Measurements from ENCODE around the gene TMEM234.

Gene TMEM234

DNA sequence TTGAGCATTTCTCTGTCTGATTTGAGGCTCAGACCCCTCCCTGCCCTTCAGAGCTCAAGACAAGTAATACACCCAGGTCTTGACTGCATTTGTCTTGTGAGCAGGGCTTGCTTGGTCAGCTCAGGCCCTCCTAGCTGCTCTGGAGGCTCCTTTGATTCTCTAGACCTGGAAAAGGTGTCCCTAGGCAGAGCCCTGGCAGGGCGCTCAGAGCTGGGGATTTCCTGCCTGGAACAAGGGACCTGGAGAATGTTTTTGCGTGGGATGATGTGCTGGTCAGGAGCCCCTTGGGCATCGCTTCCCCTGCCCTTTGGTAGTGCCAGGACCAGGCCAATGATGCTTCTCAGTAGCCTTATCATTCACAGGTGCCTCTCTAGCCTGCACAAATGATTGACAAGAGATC, 26.6 kb downstream of the TMEM234 start:
- H3K4me1 ChIP-seq, result peaks cover 9 to 51% (median 39%) of the 10 kb centered on the region in 10 experiments
- H4K20me1 ChIP-seq, result peaks cover 18 to 96% (median 82%) of the 10 kb centered on the region in 11 experiments; a peak in 21 of 22 replicates
- H3K9me3 ChIP-seq (replicated peaks in 1 of 11), result no peaks in the 10 kb centered on the region
- H3K27me3 ChIP-seq, result no peaks in the 10 kb centered on the region
- H3K36me3 ChIP-seq, result peaks cover 77 to 86% (median 82%) of the 10 kb centered on the region in 11 experiments
- H3K27ac ChIP-seq, result no peak overlapping the region
- peak overlapping the region in 7 of 11 experiments; percentile 14 to 49 (median 37); a peak in 14 of 22 replicates for H3K4me2 ChIP-seq
- H3K9ac ChIP-seq, result peak overlapping the region in 5 of 11 experiments; percentile 0 to 29 (median 11); a peak in 2 of 22 replicates
- no peak overlapping the region for H3K4me3 ChIP-seq
- no peak for TF ChIP-seq Cebpa-rat (IDR thresholded peaks at IDR 0.05)

- peak overlapping the region in 8 of 11 experiments; percentile 14 to 49 (median 34); a peak in 12 of 22 replicates for H3K4me2 ChIP-seq
- peak overlapping the region in 4 of 11 experiments; percentile 0 to 18 (median 8); a peak in 2 of 22 replicates for H3K9ac ChIP-seq
Observed at GRCh38 chr1:32194984-32195383, 27.2 kb downstream of the TMEM234 start.

DNA sequence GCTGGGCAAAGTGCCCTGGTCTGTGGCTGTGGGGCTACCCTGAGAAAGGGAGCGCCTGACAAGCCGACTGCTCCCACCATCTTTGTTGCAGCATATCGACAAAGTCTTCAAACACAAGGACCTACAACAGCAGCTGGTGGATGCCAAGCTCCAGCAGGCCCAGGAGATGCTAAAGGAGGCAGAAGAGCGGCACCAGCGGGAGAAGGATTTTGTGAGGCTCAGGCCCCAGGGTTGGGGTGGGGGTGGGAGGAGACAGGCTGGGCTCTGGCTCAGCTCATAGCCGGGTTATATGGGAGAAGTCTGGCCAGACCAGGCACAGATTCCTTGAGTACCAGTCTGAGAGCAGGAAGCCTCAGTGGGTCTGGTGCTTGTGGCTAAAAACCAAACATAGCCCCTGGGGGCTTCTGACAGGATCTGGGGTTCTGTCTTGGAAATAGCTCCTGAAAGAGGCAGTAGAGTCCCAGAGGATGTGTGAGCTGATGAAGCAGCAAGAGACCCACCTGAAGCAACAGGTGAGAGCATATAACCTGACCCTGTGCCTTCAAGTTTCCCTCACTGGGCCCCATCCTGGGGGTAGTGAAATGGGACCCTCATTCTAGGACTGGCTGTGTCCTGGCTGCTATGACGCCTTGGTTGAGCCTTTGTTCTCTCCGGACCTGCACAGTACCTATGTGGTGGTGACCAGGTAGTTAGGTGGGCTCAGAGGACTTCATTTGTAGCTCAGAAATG, 29.8 kb downstream of the TMEM234 start:
- Histone ChIP-seq H4K20me1 (peaks cover 46 to 100% (median 97%) of the 10 kb centered on the region in 11 experiments; a peak in 21 of 22 replicates), H3K4me1 (peaks cover 0 to 30% (median 22%) of the 10 kb centered on the region in 10 experiments; a peak in 15 of 20 replicates), H3K4me3 (no peak overlapping the region), H3K4me2 (no peak overlapping the region), H3K9me3 (replicated peaks in 1 of 11) (no peaks in the 10 kb centered on the region), H3K27ac (no peak overlapping the region), H3K27me3 (no peaks in the 10 kb centered on the region), H3K36me3 (peaks cover 99 to 100% (median 100%) of the 10 kb centered on the region in 11 experiments), H3K9ac (no peak overlapping the region)
- TF ChIP-seq Cebpa-rat (IDR thresholded peaks at IDR 0.05), result no peak

More at GRCh38 chr1:32194984-32195383, 27.2 kb downstream of the TMEM234 start:
- Histone ChIP-seq H3K27ac (no peak overlapping the region; a peak in 1 of 22 replicates), H3K4me1 (peaks cover 6 to 46% (median 35%) of the 10 kb centered on the region in 10 experiments), H3K4me3 (no peak overlapping the region), H3K9me3 (replicated peaks in 1 of 11) (no peaks in the 10 kb centered on the region), H4K20me1 (peaks cover 22 to 100% (median 88%) of the 10 kb centered on the region in 11 experiments; a peak in 21 of 22 replicates), H3K27me3 (no peaks in the 10 kb centered on the region), H3K36me3 (peaks cover 83 to 91% (median 87%) of the 10 kb centered on the region in 11 experiments)
- no peak for TF ChIP-seq Cebpa-rat (IDR thresholded peaks at IDR 0.05)

GRCh38 chr1:32187850-32188249, 34.3 kb downstream of the TMEM234 start:
- H3K4me1 ChIP-seq, result peaks cover 14 to 41% (median 32%) of the 10 kb centered on the region in 10 experiments
- H3K4me2 ChIP-seq, result no peak overlapping the region
- H3K36me3 ChIP-seq, result peaks cover 95 to 100% (median 100%) of the 10 kb centered on the region in 11 experiments
- H3K9ac ChIP-seq, result 0 out of 22 replicates have a peak overlapping the region, but pooled peaks of 1 of the 11 experiments have one; percentile 33
- no peak overlapping the region for H3K27ac ChIP-seq
- no peak for TF ChIP-seq Cebpa-rat (IDR thresholded peaks at IDR 0.05)
- no peak overlapping the region for H3K4me3 ChIP-seq
- no peaks in the 10 kb centered on the region for H3K27me3 ChIP-seq
- H3K9me3 ChIP-seq (replicated peaks in 1 of 11), result no peaks in the 10 kb centered on the region
- peaks cover 72 to 100% (median 98%) of the 10 kb centered on the region in 11 experiments; a peak in 21 of 22 replicates for H4K20me1 ChIP-seq

- Histone ChIP-seq H3K27ac (peak overlapping the region in 5 of 11 experiments; percentile 0 to 29 (median 21); a peak in 3 of 22 replicates), H3K4me1 (peaks cover 24 to 54% (median 45%) of the 10 kb centered on the region in 10 experiments), H3K27me3 (no peaks in the 10 kb centered on the region), H3K9ac (peak overlapping the region in 1 of 11 experiments; percentile 0; a peak in 1 of 22 replicates), H3K4me3 (no peak overlapping the region), H3K9me3 (replicated peaks in 1 of 11) (no peaks in the 10 kb centered on the region), H3K4me2 (peak overlapping the region in 7 of 11 experiments; percentile 16 to 60 (median 42); a peak in 9 of 22 replicates), H4K20me1 (peaks cover 72 to 100% (median 98%) of the 10 kb centered on the region in 11 experiments; a peak in 21 of 22 replicates), H3K36me3 (peaks cover 93 to 100% (median 100%) of the 10 kb centered on the region in 11 experiments)
- TF ChIP-seq Cebpa-rat (IDR thresholded peaks at IDR 0.05), result no peak
Observed at GRCh38 chr1:32186491-32186890, 35.7 kb downstream of the TMEM234 start.

DNA sequence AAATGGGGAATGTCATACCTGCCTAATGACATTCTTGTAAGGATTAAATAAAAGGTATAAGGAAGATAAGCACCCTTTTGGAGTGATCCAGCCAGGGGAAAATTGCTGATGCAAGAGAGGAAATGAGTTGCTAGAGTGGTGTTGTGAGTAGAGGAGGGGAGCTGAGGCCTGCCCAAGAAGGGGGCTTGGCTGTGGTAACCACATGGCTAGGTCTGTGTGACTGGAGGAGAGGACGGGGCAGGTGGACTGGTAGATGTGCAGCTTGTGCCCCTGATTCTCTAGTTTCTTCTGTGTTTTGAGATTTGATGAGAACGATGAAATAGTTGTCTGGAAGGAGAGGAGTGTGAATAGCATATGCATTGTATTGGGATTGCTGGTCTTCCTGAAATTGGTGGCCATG, 36.1 kb downstream of the TMEM234 start:
- H3K27ac ChIP-seq, result peak overlapping the region in 5 of 11 experiments; percentile 0 to 29 (median 21); a peak in 3 of 22 replicates
- no peak for TF ChIP-seq Cebpa-rat (IDR thresholded peaks at IDR 0.05)

GRCh38 chr1:32184650-32185049, 37.5 kb downstream of the TMEM234 start:
- H3K4me3 ChIP-seq, result no peak overlapping the region
- no peaks in the 10 kb centered on the region for H3K9me3 ChIP-seq (replicated peaks in 1 of 11)
- peaks cover 37 to 62% (median 57%) of the 10 kb centered on the region in 10 experiments for H3K4me1 ChIP-seq
- H4K20me1 ChIP-seq, result peaks cover 71 to 97% (median 93%) of the 10 kb centered on the region in 11 experiments; a peak in 21 of 22 replicates
- H3K9ac ChIP-seq, result peak overlapping the region in 1 of 11 experiments; percentile 20; a peak in 1 of 22 replicates
- no peak overlapping the region for H3K27ac ChIP-seq
- TF ChIP-seq Cebpa-rat (IDR thresholded peaks at IDR 0.05), result no peak
- H3K36me3 ChIP-seq, result peaks cover 78 to 93% (median 87%) of the 10 kb centered on the region in 11 experiments
- H3K27me3 ChIP-seq, result no peaks in the 10 kb centered on the region
- peak overlapping the region in 10 of 11 experiments; percentile 1 to 97 (median 36); a peak in 18 of 22 replicates for H3K4me2 ChIP-seq

More for the DNA sequence above, 36.1 kb downstream of the TMEM234 start:
- Histone ChIP-seq H3K9ac (peak overlapping the region in 2 of 11 experiments; percentile 24 to 38; a peak in 2 of 22 replicates), H3K36me3 (peaks cover 93 to 100% (median 100%) of the 10 kb centered on the region in 11 experiments), H3K4me2 (peak overlapping the region; percentile 4 to 93 (median 35); a peak in 15 of 22 replicates), H3K4me3 (no peak overlapping the region), H3K9me3 (replicated peaks in 1 of 11) (no peaks in the 10 kb centered on the region), H4K20me1 (peaks cover 72 to 100% (median 98%) of the 10 kb centered on the region in 11 experiments; a peak in 21 of 22 replicates), H3K4me1 (peaks cover 29 to 59% (median 50%) of the 10 kb centered on the region in 10 experiments), H3K27me3 (no peaks in the 10 kb centered on the region)

DNA sequence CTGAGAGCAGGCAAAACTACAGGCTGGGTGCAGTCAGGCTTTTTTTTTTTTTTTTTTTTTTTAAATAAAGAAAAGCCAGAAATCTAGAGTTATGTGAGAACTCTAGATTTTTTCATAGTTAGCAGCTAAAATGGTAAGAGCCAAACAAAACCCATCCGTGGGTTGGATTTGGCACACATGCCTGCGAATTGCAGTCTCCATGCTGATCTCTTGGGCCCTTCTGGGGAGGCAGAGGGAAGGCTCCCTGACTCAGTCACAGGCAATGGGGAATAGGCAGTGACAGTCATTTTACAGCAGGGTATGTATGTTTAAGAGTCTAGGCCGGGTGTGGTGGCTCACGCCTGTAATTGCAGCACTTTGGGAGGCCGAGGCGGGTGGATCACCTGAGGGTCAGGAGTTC, 40.1 kb downstream of the TMEM234 start:
- Histone ChIP-seq H3K4me1 (peaks cover 47 to 74% (median 65%) of the 10 kb centered on the region in 10 experiments), H3K36me3 (peaks cover 52 to 67% (median 62%) of the 10 kb centered on the region in 11 experiments), H4K20me1 (peaks cover 48 to 72% (median 67%) of the 10 kb centered on the region in 11 experiments; a peak in 21 of 22 replicates), H3K4me2 (peak overlapping the region; percentile 86 to 100 (median 95)), H3K4me3 (peak overlapping the region in 9 of 10 experiments; percentile 69 to 93 (median 79); a peak in 15 of 20 replicates), H3K27ac (0 out of 22 replicates have a peak overlapping the region, but pooled peaks of 2 of the 11 experiments have one; percentile 8 to 91), H3K27me3 (no peaks in the 10 kb centered on the region), H3K9ac (peak overlapping the region in 9 of 11 experiments; percentile 87 to 92 (median 90); a peak in 16 of 22 replicates), H3K9me3 (replicated peaks in 1 of 11) (no peaks in the 10 kb centered on the region)
- TF ChIP-seq Cebpa-rat (IDR thresholded peaks at IDR 0.05), result no peak

Measured in BLaER1 treated with 17β-estradiol and CSF1 and Interleukin-3, amounts not matched to agents 10 nM and 100 nM (cell line).